ENCODE results near the gene C1orf210. TPM values are rescaled to one million over a fixed set of nuclear protein-coding genes. Genes with fewer than 3 reads are reported as not detected.
A peak's percentile ranks its signal among the peaks of the same experiment; 100 is the strongest.

C1orf210 gene
- total and polyA plus RNA-seq, 8 donors: 4.3 to 34.4 (median 14.3) TPM; not detected in 1

- 68 to 77% (median 73%) methylated on average over 3 of the region's 3 CpGs for WGBS, 5 donors
- Histone ChIP-seq H3K9me3 (no peaks in the 10 kb centered on the region), H3K27me3 (peaks cover 0 to 28% (median 10%) of the 10 kb centered on the region in 3 donors), H3K36me3 (no peaks in the 10 kb centered on the region), H3K4me3 (no peak overlapping the region), H3K27ac (peak overlapping the region in 1 of 5 donors; percentile 35), H3K4me1 (peaks cover 0 to 41% (median 24%) of the 10 kb centered on the region in 4 donors)
- intact Hi-C loops (cut with DNase I; ENCODE audit: low total_unique reads): no loop called here
- peak in 1 of 2 donors; percentile 23 for DNase-seq
- TF ChIP-seq POLR2AphosphoS5 (IDR thresholded peaks at IDR 0.05) (no peak), CTCF (IDR thresholded peaks at IDR 0.05) (no peak), POLR2A (IDR thresholded peaks at IDR 0.05) (no peak), EP300 (IDR thresholded peaks at IDR 0.05) (no peak)
Measured at GRCh38 chr1:43267818-43268425, 17.5 kb downstream of the C1orf210 start.

DNA sequence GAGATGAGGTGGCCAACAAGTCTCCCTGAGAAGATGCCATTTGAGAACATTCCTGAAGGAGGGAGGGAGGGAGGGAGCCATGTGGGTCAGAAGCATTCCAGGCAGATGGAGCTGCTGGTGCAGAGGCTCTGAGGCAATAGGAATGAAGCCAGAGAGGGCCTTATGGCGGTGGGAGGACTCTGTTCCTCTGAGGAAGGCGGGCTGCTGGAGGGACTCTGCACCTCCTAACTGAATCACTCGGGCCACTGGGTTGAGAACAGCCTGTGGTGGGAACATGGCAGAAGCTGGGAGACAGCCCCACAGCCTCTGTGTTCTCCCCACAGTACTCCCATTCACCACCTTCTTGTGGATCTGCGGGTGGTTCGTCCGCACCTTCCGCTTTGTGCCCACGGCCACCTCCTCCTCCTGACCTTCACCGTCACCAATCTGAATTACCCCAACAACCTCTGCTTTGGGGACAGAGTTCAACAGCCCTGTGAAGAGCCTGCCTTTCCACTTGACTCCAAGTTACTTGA is 18.0 kb downstream of the C1orf210 start:
- peaks cover 0 to 23% (median 10%) of the 10 kb centered on the region in 3 donors for H3K27me3 ChIP-seq
- DNase-seq: peak in 1 of 2 donors; percentile 20
- H3K9me3 ChIP-seq: no peaks in the 10 kb centered on the region
- peak overlapping the region in 1 of 5 donors; percentile 35 for H3K27ac ChIP-seq
- peaks cover 0 to 41% (median 24%) of the 10 kb centered on the region in 4 donors for H3K4me1 ChIP-seq
- WGBS, 5 donors: 58 to 83% (median 72%) methylated on average over 9 of the region's 9 CpGs
- TF ChIP-seq CTCF (IDR thresholded peaks at IDR 0.05): no peak
- no peak for TF ChIP-seq EP300 (IDR thresholded peaks at IDR 0.05)
- TF ChIP-seq POLR2AphosphoS5 (IDR thresholded peaks at IDR 0.05): no peak
- TF ChIP-seq POLR2A (IDR thresholded peaks at IDR 0.05): no peak
- H3K4me3 ChIP-seq: no peak overlapping the region
- no peaks in the 10 kb centered on the region for H3K36me3 ChIP-seq
- intact Hi-C loops (cut with DNase I; ENCODE audit: low total_unique reads): no loop called here

DNA sequence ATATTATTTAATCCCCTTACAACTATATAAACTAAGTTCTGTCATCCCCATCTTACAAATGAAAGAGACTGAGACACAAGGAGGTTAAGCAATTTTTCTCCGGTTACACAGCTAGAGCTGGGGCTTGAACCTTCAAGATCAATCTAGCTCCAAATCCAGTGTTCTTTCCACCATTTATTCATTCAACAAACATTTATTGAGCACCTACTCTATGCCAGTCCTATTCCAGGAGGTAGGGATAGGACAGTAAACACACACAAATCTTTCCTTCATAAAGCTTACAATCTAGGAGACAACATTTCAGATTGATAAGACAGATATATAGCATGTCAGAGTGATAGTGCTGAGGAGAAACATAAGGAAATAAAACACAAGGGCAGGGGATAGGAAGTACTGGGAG is 18.5 kb downstream of the C1orf210 start:
- DNase-seq: no peak
- H3K27me3 ChIP-seq: peaks cover 0 to 18% (median 10%) of the 10 kb centered on the region in 3 donors
- H3K4me3 ChIP-seq: no peak overlapping the region
- H3K9me3 ChIP-seq: no peaks in the 10 kb centered on the region
- intact Hi-C loops (cut with DNase I; ENCODE audit: low total_unique reads): no loop called here
- peak overlapping the region in 1 of 5 donors; percentile 35 for H3K27ac ChIP-seq
- WGBS, 5 donors: 93 to 98% (median 95%) methylated on average over 1 of the region's 1 CpG
- peaks cover 0 to 38% (median 24%) of the 10 kb centered on the region in 4 donors for H3K4me1 ChIP-seq
- H3K36me3 ChIP-seq: no peaks in the 10 kb centered on the region
- TF ChIP-seq POLR2A (IDR thresholded peaks at IDR 0.05) (no peak), CTCF (IDR thresholded peaks at IDR 0.05) (no peak), EP300 (IDR thresholded peaks at IDR 0.05) (no peak), POLR2AphosphoS5 (IDR thresholded peaks at IDR 0.05) (no peak)

DNA sequence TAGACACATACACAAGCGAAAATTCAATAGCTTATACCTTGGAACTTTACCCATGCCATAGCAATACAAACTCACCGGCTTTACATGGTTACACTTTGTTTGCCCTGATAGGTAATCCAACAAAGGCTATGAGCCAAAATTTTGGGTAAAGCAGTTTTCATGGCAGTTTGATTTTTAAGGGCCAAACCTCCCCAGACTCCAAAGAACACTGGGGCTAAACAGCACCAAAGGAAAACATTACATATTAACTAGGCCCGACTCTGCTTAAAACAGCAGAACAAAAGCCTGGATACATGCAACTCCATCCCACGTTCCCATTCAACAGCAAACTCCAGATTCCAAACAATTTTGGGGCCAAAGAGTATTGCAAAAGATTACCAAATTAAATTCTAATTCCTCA is 19.9 kb downstream of the C1orf210 start:
- DNase-seq: no peak
- Histone ChIP-seq H3K36me3 (no peaks in the 10 kb centered on the region), H3K4me1 (peaks cover 0 to 23% (median 14%) of the 10 kb centered on the region in 4 donors), H3K9me3 (no peaks in the 10 kb centered on the region), H3K4me3 (no peak overlapping the region), H3K27ac (peak overlapping the region in 1 of 5 donors; percentile 36), H3K27me3 (peaks cover 0 to 4% (median under 1%) of the 10 kb centered on the region in 3 donors)
- TF ChIP-seq EP300 (IDR thresholded peaks at IDR 0.05) (no peak), POLR2AphosphoS5 (IDR thresholded peaks at IDR 0.05) (no peak)
- intact Hi-C loops (cut with DNase I; ENCODE audit: low total_unique reads): no loop called here
- 31 to 56% (median 48%) methylated on average over 4 of the region's 4 CpGs for WGBS, 5 donors

DNA sequence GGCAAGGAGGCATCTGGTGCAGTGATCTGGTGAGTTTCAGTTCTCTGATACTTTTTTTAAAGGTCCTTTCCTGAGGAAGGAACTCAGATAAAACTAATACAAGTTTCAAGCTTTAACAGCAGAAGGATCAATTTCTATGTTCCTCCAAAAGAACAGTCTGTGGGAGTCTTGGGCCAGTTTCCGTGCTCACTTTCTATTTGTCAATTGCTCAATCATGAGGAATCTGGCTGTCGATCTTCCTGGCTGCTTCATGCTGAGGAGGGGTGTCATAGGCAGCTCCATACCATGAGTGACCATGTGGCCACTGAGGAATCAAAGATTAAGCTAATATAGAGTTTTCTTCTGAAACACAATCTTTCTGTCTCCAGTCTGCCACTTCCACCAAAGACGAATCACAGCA is 27.0 kb downstream of the C1orf210 start:
- Histone ChIP-seq H3K36me3 (no peaks in the 10 kb centered on the region), H3K27ac (peak overlapping the region in 2 of 5 donors; percentile 85 to 91), H3K9me3 (no peaks in the 10 kb centered on the region), H3K4me3 (no peak overlapping the region), H3K4me1 (peaks cover 18 to 35% (median 21%) of the 10 kb centered on the region in 4 donors), H3K27me3 (no peaks in the 10 kb centered on the region)
- 45 to 86% (median 50%) methylated on average over 3 of the region's 3 CpGs for WGBS, 5 donors
- no peak for TF ChIP-seq EP300 (IDR thresholded peaks at IDR 0.05)
- intact Hi-C loops (cut with DNase I; ENCODE audit: low total_unique reads): no loop called here
- no peak for DNase-seq

All from stomach (tissue), 9 donors.